ENCODE measurements around the gene LRP6. TPM values are rescaled to one million over a fixed set of nuclear protein-coding genes. Genes with fewer than 3 reads are reported as not detected.

Gene LRP6
- total and polyA plus RNA-seq, 2 of the 8 experiments (the other 6 are each of a cell fraction or from before 2014, with no cell fraction given): 53.6 to 73.2 TPM

Small RNA genes lying within 50 kb of the gene (microRNA-seq; reads per million reads assigned to microRNA genes)
- gene MIR1244-4 (ENCODE audit: borderline microRNAs expressed in 2 of 2, borderline number of aligned reads in 2 of 2, borderline replicate concordance in 1 of 2): 0 reads per million in 2 experiments

Small RNA genes lying within 50 kb of the gene (small RNA-seq; reads per million reads assigned to genes)
- not detected for gene RNU6-318P (ENCODE audit: insufficient read depth)
- gene RNU6-545P (ENCODE audit: insufficient read depth): not detected

Other genes with a start within 250 kb of the LRP6 start
- 2.4 and 2.9 TPM in 2 replicates for gene BCL2L14, start 196.1 kb downstream of the LRP6 start, total RNA-seq (2021; fragmentation: NEBNext Ultra II Directional; extraction: Animal tissue kit (Norgen Biotek cat#: 25700))
- 0.39 and 0.80 TPM in 2 replicates for gene BCL2L14, start 196.1 kb downstream of the LRP6 start, polyA plus RNA-seq (2011; rRNA removed)
- gene MANSC1, start 83.2 kb upstream of the LRP6 start, total RNA-seq (2021; fragmentation: NEBNext Ultra II Directional; extraction: Animal tissue kit (Norgen Biotek cat#: 25700)): 6.1 and 8.9 TPM in 2 replicates
- gene MANSC1, start 83.2 kb upstream of the LRP6 start, polyA plus RNA-seq (2011; rRNA removed): 2.0 and 2.5 TPM in 2 replicates
- 15.4 and 17.4 TPM in 2 replicates for gene BORCS5, start 90.0 kb upstream of the LRP6 start, total RNA-seq (2021; fragmentation: NEBNext Ultra II Directional; extraction: Animal tissue kit (Norgen Biotek cat#: 25700))
- gene BORCS5, start 90.0 kb upstream of the LRP6 start, polyA plus RNA-seq (2011; rRNA removed): 8.3 and 14.4 TPM in 2 replicates

All from H1 (cell line).